Panc1 (cell line): Measurements from ENCODE around the gene ORM2. TPM values are rescaled to one million over a fixed set of nuclear protein-coding genes. Genes with fewer than 3 reads are reported as not detected.

Experiments
- ATAC-seq: fragments of 200-7000 bp; cut with Tn5 transposase; 2 replicates; pipeline ENCODE4 v1.9.1; 2020; ENCODE audit warnings: mild to moderate bottlenecking, moderate library complexity
- BruUV-seq: library from RNA; stranded (reverse); fragments of 400-500 nt; replicated peaks from 2 replicates; lab custom pipeline; 2021; lab: Mats Ljungman, UMichigan
- CTCF ChIA-PET: fragments of 300-600 bp; sonication (Branson Sonifier 250); formaldehyde crosslinking; loops from one replicate; lab custom pipeline; 2022; ENCODE audit warnings: antibody characterized with exemption; lab: Charles Lee
- POLR2A ChIA-PET: fragments of 300-600 bp; sonication (Branson Sonifier 250); formaldehyde crosslinking; loops from one replicate; lab custom pipeline; 2022; ENCODE audit warnings: antibody characterized with exemption; lab: Charles Lee
- DNase-seq: peaks from one replicate; pipeline ENCODE4 v3.0.0-alpha.2; 2010; ENCODE audit warnings: low read depth, low spot score
- H3K27ac ChIP-seq: 2 replicates; pipeline ENCODE4 v1.5.1; 2011; ENCODE audit warnings: mild to moderate bottlenecking, low read length, inconsistent platforms
- H3K27me3 ChIP-seq: fragments of 200-500 bp; sonication (Bioruptor generic); 2 replicates; pipeline ENCODE4 v1.6.0; 2014; ENCODE audit warnings: low read length, inconsistent platforms; ENCODE audit not compliant: control insufficient read depth, insufficient read depth
- H3K36me3 ChIP-seq: fragments of 200-500 bp; sonication (Bioruptor generic); 2 replicates; pipeline ENCODE4 v1.5.1; 2014; ENCODE audit warnings: inconsistent platforms, mild to moderate bottlenecking, low read length, moderate library complexity; ENCODE audit not compliant: control insufficient read depth, insufficient read depth
- H3K4me1 ChIP-seq: 2 replicates; pipeline ENCODE4 v1.5.1; 2011; ENCODE audit warnings: inconsistent platforms, mild to moderate bottlenecking, low read length, moderate library complexity; ENCODE audit not compliant: control insufficient read depth, insufficient read depth
- H3K4me3 ChIP-seq, 2 experiments: 2 replicates each; pipeline ENCODE4 v1.5.1; 2011 to 2012; ENCODE audit warnings: low read depth in 2 of 2, low read length in 2 of 2, mild to moderate bottlenecking in 2 of 2, inconsistent platforms in 1 of 2, moderate library complexity in 1 of 2
- H3K9me3 ChIP-seq: fragments of 200-500 bp; sonication (Bioruptor generic); 2 replicates; pipeline ENCODE4 v1.5.1; 2014; ENCODE audit warnings: low read depth, mild to moderate bottlenecking, inconsistent platforms, low read length, moderate library complexity; ENCODE audit not compliant: control insufficient read depth, insufficient read depth
- POLR2AphosphoS5 ChIP-seq: IDR thresholded peaks from 2 replicates; pipeline ENCODE4 v1.6.1; 2012; ENCODE audit warnings: mild to moderate bottlenecking, low read depth, low read length, moderate library complexity
- SIN3A ChIP-seq: IDR thresholded peaks from 2 replicates; pipeline ENCODE4 v1.6.1; 2012; ENCODE audit warnings: low read depth, mild to moderate bottlenecking, low read length, moderate library complexity, borderline replicate concordance; ENCODE audit not compliant: insufficient read depth
- TCF7L2 ChIP-seq: IDR thresholded peaks from 2 replicates; pipeline ENCODE4 v1.6.1; 2011; ENCODE audit warnings: mild to moderate bottlenecking, low read depth, low read length, inconsistent platforms
- in situ Hi-C: cut with HindIII; loops from 2 replicates; pipeline ENCODE4 v1.10.0; 2016; ENCODE audit warnings: low sequenced_read_pairs, low pct_unique_long_range_greater_than_20kb
- intact Hi-C: fragments of 100-400 bp; cut with micrococcal nuclease; formaldehyde crosslinking; loops from one replicate; pipeline ENCODE4 v1.10.0; 2022; ENCODE audit not compliant: unreplicated experiment
- total RNA-seq: library from RNA; stranded (reverse); gene quantifications from one replicate; pipeline ENCODE4 v1.2.1, GENCODE V29; 2021; ENCODE audit not compliant: unreplicated experiment
- TF ChIP-seq, protein P1 (sequence below), 2 experiments: IDR thresholded peaks; 2 replicates each; pipeline ENCODE4 v1.6.1; 2011 to 2012; ENCODE audit warnings: low read depth in 2 of 2, control low read depth in 1 of 2, low read length in 1 of 2, mild to moderate bottlenecking in 1 of 2, moderate library complexity in 1 of 2; ENCODE audit not compliant: insufficient read depth in 1 of 2
- TF ChIP-seq, protein P2 (sequence below): fragments of 450-650 bp; IDR thresholded peaks from 2 replicates; pipeline ENCODE4 v1.5.1; 2017; ENCODE audit warnings: mild to moderate bottlenecking

The ORM2 gene
- total RNA-seq, 1 experiment from 2014 or later: 0.77 TPM

DNA sequence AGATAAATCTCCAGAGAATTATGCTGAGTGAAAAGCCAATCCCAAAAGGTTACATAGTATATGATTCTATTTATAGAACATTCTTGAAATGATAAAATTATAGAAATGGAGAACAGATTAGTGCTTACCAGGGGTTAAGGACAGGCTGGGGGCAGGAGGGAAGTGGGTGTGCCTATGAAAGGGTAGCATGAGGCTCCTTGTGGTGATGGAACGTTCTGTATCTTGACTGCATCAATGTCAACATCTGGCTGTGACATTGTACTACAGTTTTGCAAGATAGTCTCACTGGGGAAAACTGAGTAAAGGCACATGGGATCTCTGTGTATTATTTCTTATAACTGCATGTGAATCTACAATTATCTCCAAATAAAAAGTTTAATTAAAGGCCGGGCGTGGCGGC, 22.3 kb downstream of the ORM2 start:
- POLR2A ChIA-PET: no interaction called here
- Histone ChIP-seq H3K4me1 (no peaks in the 10 kb centered on the region), H3K9me3 (no peaks in the 10 kb centered on the region), H3K4me3 (no peak overlapping the region), H3K27ac (no peak overlapping the region), H3K27me3 (no peaks in the 10 kb centered on the region), H3K36me3 (no peaks in the 10 kb centered on the region)
- no TSS peak for BruUV-seq
- in situ Hi-C loops: no loop called here
- TF ChIP-seq TCF7L2 (no peak), POLR2AphosphoS5 (no peak), SIN3A (no peak)
- TF ChIP-seq, protein P1, sequence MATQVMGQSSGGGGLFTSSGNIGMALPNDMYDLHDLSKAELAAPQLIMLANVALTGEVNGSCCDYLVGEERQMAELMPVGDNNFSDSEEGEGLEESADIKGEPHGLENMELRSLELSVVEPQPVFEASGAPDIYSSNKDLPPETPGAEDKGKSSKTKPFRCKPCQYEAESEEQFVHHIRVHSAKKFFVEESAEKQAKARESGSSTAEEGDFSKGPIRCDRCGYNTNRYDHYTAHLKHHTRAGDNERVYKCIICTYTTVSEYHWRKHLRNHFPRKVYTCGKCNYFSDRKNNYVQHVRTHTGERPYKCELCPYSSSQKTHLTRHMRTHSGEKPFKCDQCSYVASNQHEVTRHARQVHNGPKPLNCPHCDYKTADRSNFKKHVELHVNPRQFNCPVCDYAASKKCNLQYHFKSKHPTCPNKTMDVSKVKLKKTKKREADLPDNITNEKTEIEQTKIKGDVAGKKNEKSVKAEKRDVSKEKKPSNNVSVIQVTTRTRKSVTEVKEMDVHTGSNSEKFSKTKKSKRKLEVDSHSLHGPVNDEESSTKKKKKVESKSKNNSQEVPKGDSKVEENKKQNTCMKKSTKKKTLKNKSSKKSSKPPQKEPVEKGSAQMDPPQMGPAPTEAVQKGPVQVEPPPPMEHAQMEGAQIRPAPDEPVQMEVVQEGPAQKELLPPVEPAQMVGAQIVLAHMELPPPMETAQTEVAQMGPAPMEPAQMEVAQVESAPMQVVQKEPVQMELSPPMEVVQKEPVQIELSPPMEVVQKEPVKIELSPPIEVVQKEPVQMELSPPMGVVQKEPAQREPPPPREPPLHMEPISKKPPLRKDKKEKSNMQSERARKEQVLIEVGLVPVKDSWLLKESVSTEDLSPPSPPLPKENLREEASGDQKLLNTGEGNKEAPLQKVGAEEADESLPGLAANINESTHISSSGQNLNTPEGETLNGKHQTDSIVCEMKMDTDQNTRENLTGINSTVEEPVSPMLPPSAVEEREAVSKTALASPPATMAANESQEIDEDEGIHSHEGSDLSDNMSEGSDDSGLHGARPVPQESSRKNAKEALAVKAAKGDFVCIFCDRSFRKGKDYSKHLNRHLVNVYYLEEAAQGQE (IDR thresholded peaks at IDR 0.05; ENCODE audit: insufficient read depth in 1 of 2, low read depth in 2 of 2, low read length in 1 of 2): no peak
- TF ChIP-seq, protein P2, sequence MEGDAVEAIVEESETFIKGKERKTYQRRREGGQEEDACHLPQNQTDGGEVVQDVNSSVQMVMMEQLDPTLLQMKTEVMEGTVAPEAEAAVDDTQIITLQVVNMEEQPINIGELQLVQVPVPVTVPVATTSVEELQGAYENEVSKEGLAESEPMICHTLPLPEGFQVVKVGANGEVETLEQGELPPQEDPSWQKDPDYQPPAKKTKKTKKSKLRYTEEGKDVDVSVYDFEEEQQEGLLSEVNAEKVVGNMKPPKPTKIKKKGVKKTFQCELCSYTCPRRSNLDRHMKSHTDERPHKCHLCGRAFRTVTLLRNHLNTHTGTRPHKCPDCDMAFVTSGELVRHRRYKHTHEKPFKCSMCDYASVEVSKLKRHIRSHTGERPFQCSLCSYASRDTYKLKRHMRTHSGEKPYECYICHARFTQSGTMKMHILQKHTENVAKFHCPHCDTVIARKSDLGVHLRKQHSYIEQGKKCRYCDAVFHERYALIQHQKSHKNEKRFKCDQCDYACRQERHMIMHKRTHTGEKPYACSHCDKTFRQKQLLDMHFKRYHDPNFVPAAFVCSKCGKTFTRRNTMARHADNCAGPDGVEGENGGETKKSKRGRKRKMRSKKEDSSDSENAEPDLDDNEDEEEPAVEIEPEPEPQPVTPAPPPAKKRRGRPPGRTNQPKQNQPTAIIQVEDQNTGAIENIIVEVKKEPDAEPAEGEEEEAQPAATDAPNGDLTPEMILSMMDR: no peak
- CTCF ChIA-PET: interaction anchor here (0.6 kb wide), 1 partner anchor 17 kb away, joined by 4 read pairs; no protein-coding TSS in a partner anchor
- DNase-seq (no peak), ATAC-seq (no peak)
- intact Hi-C loops: no loop called here

DNA sequence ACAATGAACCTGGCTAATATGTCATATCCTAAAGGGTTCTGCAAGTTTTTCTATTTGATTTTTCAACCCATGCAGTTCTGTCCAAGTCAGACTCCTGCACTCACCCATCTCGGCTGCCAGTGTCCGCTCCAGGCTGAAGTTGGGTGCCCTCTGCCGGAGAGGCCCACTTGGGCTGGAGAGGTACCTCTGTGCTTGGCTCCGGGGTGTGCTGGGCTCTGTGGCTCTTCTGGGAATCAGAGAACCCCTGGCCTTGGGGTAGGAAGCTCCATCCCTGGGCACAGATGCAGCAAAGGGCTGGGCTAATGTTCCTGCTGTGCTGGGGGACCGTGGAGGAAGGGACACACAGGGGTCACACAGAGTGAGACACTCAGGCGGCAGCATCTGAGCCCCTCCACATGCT, 26.2 kb downstream of the ORM2 start:
- Histone ChIP-seq H3K9me3 (no peaks in the 10 kb centered on the region), H3K4me3 (no peak overlapping the region), H3K27me3 (no peaks in the 10 kb centered on the region), H3K4me1 (no peaks in the 10 kb centered on the region), H3K27ac (no peak overlapping the region), H3K36me3 (no peaks in the 10 kb centered on the region)
- TF ChIP-seq, protein P2: no peak
- TF ChIP-seq POLR2AphosphoS5: no peak
- TF ChIP-seq, protein P1 (IDR thresholded peaks at IDR 0.05; ENCODE audit: insufficient read depth in 1 of 2, low read depth in 2 of 2, low read length in 1 of 2): no peak
- no peak for TF ChIP-seq TCF7L2
- no peak for TF ChIP-seq SIN3A
- CTCF ChIA-PET: no interaction called here
- DNase-seq: no peak
- in situ Hi-C loops (no loop called here), intact Hi-C loops (no loop called here)
- no peak for ATAC-seq
- no TSS peak for BruUV-seq
- POLR2A ChIA-PET: no interaction called here
